Measurements from ENCODE around the gene TYR. TPM values are rescaled to one million over a fixed set of nuclear protein-coding genes. Genes with fewer than 3 reads are reported as not detected.
"Not testable (repeated sequence)": the region's sequence is repeated elsewhere in the genome, so short reads cannot be mapped to it uniquely, and the experiment has no call there.

TYR gene
- polyA plus RNA-seq, 3 donors = 0.09 to 0.38 (median 0.15) TPM

DNA sequence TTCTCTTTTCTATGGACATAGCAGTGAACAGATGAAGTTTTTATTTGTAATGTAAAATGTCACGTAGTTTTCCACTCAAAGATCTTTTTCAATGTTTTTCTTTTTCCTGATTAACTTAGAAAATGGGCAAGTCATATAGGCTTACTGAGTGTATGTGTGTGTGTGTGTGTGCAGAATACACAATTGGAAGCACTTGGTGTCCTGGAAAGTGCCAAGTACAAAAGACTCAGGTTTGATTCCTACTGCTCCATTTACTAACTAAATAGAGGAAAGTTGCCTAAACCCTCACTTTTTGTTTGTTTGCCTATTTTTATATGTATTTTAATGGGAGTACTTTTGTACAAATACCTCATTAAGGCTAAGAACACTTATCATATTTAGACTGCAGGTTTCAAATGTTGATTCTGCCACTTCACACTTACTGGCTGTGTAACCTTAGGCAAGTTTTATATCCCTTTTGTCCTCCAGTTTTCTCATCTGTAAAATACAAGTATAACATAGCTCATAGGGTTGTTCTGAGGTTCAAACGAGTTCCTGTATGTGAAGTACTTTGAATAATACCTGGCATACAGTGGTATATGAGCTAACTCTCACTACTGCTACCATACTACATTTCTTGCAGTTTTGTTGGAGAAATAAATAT, 90.1 kb downstream of the TYR start:
- DNase-seq = no peak

DNA sequence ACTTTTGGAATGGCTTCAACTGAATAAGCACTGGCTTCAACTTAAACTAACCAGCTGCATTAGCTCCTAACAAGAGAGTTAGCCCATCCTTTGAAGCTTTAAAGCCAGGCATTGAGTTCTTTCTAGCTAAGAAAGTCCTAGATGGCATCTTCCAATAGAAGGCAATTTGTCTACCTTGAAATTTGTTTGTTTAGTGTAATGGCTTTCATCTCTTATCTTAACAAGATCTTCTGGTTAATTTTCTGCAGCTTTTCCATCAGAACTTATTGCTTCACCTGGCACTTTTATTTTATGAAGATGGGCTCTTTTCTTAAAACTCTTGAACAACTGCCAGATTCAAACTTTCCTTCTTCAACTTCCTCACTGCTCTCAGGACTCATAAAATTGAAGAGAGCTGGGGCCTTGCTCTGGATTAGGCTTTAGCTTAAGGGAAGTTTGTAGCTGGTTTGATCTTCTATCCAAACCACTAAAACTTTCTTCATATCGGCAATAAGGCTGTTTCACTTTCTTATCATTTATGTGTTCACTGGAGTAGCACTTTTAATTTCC, 94.9 kb downstream of the TYR start:
- not testable (repeated sequence) for DNase-seq

DNA sequence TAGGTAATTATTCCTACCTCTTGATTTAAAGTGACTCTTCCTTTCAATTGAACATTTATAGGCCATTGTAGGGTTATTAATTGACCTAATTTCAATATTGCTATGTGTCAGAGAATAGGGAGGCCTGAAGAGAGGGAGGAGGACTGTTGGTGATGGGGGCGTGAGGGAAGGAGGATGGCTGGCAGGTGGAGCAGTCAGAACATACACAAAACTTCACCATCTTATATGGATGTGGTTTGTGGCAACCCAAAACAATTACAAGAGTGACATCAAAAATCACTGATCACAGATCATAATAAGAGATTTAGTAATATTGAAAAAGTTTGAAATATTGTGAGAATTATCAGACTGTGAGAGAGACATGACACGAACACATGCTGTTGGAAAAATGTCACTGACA, 95.5 kb downstream of the TYR start:
- not testable (repeated sequence) for DNase-seq

DNA sequence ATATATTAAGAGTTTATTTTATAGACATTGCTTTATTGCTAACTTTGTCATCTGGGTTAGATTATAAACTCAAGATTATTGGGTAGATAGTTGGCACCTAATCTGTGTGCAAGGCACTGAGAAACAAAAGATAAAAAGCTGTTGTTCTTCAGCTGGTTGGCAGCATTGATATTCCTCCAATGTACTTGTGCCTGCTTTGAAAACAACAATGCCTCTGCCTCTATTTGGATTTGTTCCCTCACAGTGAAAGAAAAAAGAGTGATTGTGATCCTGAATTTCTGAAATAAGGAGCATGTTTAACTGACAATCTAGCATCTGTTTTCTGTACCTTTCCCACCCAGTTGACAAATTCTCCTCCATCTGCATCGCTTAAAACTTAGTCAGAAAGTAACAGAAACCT, 98.3 kb downstream of the TYR start:
- DNase-seq = no peak

DNA sequence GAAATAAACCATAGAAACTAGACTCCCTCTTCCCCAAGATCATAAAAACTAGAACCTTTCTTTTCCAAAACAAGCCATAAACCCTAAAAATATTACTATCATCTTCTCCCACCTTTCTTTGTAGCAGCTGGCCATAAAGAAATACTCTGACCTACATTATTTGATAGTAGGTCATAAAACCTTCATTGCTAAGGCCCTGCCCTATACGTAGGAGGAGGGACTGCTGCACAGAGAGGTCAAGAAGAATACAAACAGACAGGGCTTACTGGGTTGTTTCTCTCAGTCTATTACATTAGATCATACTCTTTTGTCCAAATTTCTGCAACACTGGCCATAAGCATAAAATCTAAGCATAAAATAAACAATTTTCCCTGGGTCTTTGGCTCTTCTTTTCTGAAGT, 101.5 kb downstream of the TYR start:
- no peak for DNase-seq

DNA sequence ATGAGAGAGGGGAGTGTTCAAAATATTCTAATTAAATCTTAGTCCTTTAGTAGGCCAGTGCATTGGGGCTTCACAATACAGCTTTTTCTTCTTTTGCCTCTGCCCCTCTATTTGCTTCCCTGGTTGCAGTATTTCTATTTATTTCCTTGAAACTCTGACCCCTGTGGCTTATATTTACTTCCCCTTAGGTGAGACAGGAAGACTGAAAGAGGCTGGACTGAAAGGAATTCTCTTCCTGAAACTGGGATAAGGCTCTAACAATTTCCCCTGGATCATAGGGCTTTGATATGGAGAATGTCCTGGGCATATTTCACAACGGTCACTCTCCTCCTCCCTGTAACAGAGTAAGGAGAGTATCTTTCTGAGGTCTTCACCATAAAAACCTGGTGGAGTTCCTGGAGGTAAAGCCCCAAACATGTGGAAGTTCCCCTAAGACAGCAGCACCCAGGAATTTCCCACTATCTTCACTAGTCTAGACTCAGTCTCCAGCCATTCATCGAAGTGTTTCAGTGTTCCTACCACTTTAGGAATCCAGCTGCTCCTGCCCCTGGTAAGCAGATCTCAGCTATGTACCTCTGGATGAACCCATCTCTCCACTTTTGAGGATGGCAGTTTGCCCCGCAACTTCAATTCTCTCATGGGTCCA, 103.5 kb downstream of the TYR start:
- not testable (repeated sequence) for DNase-seq

DNA sequence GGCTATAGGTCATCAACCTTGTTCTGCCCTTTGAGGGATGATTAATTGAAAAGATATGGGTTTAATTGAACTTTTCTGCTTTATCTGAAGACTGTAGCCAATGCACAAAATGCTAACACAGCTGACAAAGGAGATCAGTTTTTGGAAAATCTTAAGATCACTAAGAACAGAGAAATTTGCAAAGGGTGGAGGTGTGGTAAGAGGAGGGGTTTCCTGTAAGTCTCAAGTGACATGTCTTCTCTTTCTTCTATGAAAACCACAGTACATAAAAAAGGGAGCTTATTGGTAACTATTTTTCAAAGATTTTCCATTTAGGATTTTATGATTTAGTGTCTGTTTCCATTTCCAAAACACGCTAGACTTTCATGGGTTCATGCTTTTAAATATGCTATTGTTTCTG, 108.9 kb downstream of the TYR start:
- not testable (repeated sequence) for DNase-seq

DNA sequence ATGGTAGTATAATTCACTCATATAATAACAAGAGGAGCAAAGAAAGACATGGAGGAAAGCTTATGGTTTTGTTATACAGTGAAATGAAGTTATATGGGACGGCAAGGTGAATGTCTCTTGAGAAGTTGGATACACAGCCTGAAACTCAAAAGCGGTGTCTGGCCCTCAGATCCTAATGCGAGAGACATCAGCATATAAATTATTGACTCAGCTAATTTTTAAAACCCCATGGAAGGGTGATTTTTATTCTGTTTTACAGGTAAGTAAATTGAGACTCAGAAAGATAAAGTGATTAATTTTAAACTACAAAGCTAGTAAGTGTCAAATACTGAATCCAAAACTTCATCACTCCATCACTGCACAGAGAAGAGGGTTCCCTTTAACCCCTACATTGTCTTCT, 110.3 kb downstream of the TYR start:
- not testable (repeated sequence) for DNase-seq

DNA sequence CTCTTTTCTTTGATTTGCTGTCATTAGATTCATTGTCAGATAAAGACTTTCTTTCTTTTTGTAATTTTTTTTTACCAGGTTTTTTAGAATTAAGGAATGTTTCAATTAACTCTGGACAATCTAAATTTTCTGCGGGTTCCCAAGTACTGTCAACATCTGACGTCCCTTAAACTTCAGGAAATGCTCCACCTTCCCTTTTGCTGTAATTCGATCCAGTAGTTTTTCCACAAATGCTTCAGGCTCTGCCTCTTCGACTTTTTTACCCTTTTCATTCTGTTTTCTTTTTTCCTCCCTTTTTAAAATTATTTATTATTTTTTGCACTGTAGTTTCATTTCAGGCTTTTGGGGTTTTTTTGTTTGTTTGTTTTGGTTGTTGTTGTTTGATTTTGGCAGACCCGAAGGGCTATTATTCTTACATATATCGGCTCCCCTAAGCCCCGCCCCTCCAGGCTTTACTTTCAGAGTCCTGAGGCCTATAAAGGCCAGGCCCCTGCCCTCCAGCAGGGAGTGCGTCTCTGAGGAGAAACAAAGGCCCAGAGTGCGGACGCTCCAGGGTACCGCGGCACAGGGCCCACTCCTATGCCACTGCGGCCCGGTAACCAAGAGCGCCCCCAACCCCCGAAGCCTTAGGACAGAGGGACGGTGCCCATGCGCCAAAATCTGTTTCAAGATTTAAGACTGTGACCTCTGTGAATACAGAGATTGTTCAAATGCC, 116.4 kb downstream of the TYR start:
- peak; percentile 10 for DNase-seq

DNA sequence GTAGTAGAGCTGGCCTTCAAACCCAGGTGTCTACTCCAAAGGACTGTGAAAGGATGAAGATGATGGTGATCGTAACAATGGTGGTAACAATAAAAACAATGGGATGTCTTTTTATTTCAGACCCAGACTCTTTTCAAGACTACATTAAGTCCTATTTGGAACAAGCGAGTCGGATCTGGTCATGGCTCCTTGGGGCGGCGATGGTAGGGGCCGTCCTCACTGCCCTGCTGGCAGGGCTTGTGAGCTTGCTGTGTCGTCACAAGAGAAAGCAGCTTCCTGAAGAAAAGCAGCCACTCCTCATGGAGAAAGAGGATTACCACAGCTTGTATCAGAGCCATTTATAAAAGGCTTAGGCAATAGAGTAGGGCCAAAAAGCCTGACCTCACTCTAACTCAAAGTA, 117.3 kb downstream of the TYR start:
- not testable (repeated sequence) for DNase-seq

DNA sequence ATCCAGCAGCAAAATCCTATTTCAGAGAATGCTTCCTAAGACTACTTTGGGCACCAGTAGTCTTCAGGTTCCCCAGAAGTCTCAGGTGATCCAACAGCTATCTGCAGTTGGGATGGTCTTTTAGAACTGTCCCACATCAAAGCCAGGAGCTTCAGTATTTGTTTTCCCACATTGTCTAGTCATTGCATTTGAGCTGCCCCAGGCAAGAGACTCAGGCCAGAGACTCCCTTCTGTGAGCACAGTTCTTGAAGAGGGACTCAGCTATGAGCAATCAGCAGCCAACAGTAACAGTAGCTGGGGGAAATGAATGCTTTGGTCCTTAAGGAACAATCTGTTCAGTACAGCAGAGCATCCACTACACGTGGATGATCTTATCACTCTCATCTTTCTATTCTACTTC, 125.4 kb downstream of the TYR start:
- not testable (repeated sequence) for DNase-seq

DNA sequence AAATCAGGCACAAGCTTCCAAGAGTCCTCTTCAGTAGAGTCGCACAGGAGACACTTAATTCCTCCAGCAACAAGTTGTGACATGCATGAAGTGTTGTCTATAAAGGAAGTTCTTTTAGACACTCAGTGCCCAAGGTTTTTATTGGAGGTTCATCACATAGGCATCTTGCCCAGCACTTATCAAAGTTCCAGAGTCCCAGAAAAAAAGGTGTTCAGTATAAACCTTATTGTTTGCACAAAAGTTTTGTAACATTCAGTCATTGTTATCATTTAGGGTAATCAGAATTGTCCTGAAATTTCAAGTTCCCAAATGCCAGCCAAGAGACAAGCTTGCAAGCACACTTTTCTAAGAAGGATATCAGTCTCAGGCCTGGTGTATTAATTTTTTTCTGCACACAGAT, 130.6 kb downstream of the TYR start:
- DNase-seq = not testable (repeated sequence)

DNA sequence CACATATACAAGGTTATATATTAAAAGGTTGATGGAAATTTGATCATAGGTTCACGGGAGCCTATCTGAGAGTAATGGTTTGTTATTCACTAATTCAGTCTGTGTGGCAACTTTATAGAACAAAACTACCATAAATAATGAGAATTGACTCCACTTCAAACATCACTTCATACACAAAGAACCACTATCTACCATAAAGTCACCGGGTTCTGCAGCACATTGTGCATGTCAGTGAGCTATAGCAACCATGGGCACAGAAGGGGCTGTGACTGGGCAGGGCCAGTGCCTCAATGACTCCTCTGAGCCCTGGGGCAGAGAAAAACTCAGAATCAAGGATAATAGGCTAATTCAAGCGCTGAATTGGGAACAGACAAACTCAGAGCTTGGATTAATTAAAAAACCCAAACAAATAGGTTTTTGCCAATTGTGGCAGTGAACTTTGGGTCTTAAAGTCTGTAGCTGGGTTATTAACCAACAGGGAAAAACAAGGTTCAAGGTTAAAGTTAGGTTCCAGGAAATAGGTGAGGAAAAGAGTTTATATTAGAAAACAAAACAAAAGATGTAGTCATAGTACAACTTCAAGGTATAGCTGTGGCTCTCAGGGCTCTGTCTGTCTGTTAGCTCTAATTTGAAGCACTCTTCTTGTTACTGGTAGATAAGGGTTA, 131.8 kb downstream of the TYR start:
- DNase-seq = not testable (repeated sequence)

DNA sequence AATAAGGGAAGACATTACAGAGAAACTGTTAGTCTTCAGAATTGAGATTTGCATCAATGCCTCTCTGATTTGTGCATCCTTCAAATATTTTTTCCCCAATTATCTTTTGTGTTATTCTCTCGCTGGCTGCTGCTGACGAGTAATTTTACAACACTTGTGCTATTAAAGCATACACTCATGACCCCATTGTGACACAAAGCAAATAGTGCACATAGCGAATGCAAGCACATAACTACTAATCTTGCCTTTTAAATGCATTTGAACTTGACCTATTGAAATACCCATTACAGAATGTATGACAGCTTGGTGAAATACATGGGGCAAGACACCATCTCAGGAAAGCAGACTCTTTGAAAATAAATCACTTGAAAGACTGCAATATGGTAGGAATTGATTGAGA, 132.9 kb downstream of the TYR start:
- not testable (repeated sequence) for DNase-seq

DNA sequence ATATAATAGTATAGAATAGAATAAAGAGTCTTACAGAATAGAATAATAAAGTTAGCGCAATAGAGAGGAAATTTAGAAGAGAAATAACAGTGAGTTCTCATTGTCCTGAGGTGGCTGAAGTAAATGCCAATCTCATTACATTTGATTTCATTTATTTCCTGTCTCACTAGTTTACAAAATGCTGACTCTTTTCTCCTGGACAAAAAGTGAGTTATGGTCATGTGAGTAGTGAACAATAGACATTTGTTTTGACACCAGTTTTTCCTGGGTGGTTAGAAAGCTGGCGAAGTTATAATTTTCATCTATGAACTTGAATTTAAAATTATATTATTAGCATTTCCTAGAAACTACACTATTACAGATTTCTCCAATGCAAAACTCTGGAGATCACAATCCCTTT, 143.7 kb downstream of the TYR start:
- no peak for DNase-seq

DNA sequence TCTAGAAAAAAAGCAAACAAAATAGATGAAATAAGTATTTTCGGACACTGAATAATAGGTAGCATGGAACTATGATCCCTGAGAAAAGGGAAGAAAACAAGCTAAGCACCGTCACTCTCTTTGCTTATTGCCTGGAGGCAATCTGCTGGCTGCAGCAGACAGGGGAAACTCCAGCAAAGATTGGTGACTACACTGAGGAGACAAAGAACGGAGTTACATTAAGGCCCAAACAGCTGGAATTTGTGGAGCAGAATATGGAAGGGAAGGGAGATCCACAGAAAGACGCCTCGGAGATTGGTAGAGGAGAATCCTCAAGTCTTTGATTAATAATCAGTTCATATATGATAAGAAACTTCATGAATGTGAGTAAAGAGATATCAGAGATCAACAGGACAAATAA, 150.2 kb downstream of the TYR start:
- DNase-seq = no peak

DNA sequence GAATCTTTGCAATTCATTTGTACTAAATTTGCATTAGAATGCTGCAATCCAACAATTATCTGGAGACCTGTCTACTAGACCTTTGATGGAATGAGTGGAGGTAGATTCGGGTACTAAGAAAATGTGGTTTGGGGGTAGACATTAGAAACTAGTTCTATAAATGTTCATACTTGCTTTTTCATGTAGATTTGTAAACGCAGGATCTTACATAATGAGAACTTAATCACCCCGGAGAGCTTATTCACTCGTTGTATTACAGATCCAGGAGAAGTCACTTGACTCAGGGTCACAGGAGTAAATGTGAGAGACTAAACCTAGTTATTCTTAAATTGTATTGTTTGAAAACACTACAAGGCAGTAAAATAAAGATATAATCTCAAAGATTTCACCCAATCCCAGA, 154.3 kb downstream of the TYR start:
- not testable (repeated sequence) for DNase-seq

DNA sequence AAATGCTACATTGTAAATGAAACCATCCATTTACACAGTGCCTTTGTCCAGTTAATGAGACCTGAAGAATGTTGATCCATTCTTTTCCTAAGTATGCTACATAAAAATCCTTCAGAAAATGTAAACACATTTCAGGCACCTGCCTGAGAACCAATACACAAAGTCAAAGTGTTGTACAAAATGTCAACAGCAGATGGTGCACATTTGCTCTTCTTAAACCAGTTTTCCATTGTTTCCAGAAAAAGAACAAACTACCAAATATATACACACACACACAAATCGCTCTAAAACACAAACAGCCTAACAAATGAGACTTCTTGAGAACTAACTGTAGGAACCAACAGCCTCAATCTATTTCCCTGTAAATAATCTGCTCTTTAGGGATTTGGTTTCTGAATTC, 156.0 kb downstream of the TYR start:
- not testable (repeated sequence) for DNase-seq

DNA sequence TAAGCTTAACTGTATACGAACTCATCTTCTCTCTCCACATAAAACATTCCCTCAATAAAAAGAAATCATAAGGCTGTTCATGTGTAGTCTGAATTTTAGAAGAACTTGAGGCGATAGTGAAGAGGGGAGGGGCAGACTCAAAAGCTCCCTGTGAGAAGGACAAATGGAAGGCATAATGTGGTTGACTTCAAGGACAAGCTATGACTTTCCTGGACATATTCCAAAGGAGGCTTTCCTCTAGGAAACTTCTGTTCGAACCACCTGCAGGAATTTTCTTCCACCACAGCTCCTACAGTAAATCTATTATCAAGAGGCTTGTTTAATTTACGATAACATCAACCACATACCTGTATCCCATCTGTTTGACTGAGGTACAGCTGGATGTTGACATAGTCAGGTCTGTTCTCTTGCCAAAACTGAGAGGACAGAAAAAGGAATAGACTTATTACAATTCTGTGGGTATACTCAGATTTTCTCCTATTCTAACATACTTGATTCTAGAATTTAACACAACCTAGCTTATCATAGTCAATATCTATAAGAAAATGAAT, 159.5 kb downstream of the TYR start:
- DNase-seq = not testable (repeated sequence)

DNA sequence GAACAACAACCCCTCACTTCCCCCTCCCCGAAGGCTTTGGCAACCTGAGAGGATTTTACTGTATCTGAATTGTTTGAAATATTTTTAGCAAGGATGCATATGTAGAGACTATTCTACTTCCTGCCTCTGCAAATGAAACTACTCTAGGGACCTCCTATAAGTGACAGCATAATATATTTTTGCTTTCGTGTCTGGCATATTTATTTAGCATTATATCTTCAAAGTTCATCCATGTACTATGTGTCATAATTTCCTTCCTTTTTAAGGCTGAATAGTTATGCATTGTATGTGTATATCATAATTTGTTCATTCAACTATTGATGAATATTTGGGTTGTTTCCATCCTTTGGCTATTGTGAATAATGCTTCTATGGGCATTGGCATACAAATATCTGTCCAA, 160.4 kb downstream of the TYR start:
- not testable (repeated sequence) for DNase-seq

DNA sequence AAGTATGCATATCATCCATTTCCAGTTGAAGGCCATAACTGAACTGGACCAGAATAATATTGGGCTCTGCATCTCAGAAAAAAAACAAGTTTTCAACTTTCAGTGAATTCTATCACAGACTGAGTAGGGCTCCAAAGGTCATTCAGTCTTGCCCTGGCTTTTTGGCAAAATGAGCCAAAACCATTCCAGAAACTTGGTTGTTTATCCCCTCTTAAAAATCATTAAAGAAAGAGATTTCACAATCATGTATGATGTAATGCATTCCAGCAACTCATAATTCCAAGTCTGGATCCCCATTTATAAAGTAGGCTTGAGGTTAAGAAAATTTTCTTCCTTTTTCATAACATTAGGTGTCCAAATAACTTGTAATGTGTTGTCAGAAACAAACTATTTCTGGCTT, 162.8 kb downstream of the TYR start:
- not testable (repeated sequence) for DNase-seq

Data from renal pelvis (tissue), 4 donors.